ENCODE measurements around the gene ACY1. TPM values are rescaled to one million over a fixed set of nuclear protein-coding genes. Genes with fewer than 3 reads are reported as not detected.

Gene ACY1
- 112 and 113 TPM in 2 replicates for total RNA-seq (2016; rRNA removed; fragmentation: Illumina TruSeq; extraction: Trizol)
- 24.7 and 29.0 TPM in 2 replicates for total RNA-seq (2016; cell fraction: cytosol; rRNA removed; fragmentation: Illumina TruSeq; extraction: Trizol; ENCODE audit: low read depth)
- 100 and 107 TPM in 2 replicates for total RNA-seq (2016; cell fraction: insoluble cytoplasmic fraction; rRNA removed; fragmentation: Illumina TruSeq; extraction: Trizol)
- total RNA-seq (2016; cell fraction: membrane; rRNA removed; fragmentation: Illumina TruSeq; extraction: Trizol): 29.7 and 29.8 TPM in 2 replicates
- total RNA-seq (2016; cell fraction: nucleus; rRNA removed; fragmentation: Illumina TruSeq; extraction: Trizol): 46.2 and 55.9 TPM in 2 replicates
- polyA plus RNA-seq (2011; rRNA removed): 162 and 166 TPM in 2 replicates
- polyA plus RNA-seq (2011; cell fraction: cytosol; rRNA removed): 122 and 222 TPM in 2 replicates
- polyA plus RNA-seq (2011; cell fraction: nucleus; rRNA removed): 380 and 387 TPM in 2 replicates
- 89.1 and 116 TPM in 2 replicates for polyA plus RNA-seq (2012)
- 18.6 and 25.0 TPM in 2 replicates for polyA plus RNA-seq (2016; cell fraction: cytosol; fragmentation: Illumina TruSeq; extraction: Trizol; ENCODE audit: low read depth)
- 101 and 119 TPM in 2 replicates for polyA plus RNA-seq (2016; cell fraction: insoluble cytoplasmic fraction; fragmentation: Illumina TruSeq; extraction: Trizol; ENCODE audit: low read depth)
- polyA plus RNA-seq (2016; cell fraction: membrane; fragmentation: Illumina TruSeq; extraction: Trizol; ENCODE audit: low read depth): 26.8 and 28.5 TPM in 2 replicates
- 112 and 117 TPM in 2 replicates for polyA plus RNA-seq (2016; cell fraction: nucleus; fragmentation: Illumina TruSeq; extraction: Trizol; ENCODE audit: insufficient read depth, low read depth)
- 110 and 460 TPM in 2 replicates for polyA minus RNA-seq (2011; rRNA and poly(A)+ RNA removed; ENCODE audit: low replicate concordance)
- polyA minus RNA-seq (2011; cell fraction: cytosol; rRNA and poly(A)+ RNA removed): 133 and 142 TPM in 2 replicates
- 75.1 and 77.0 TPM in 2 replicates for polyA minus RNA-seq (2011; cell fraction: nucleus; rRNA and poly(A)+ RNA removed)
- Bru-seq, nascent RNA: percentile 83 among the genes with signal in this experiment
- percentile 80 among the genes with signal in this experiment for BruChase-seq, experiment 1, labeled RNA remaining after a 6-hour chase
- BruChase-seq, experiment 2, labeled RNA remaining after a 2-hour chase: percentile 69 among the genes with signal in this experiment
- long read RNA-seq, experiment 1, transcript ACY1-215 (15 exons, 1,684 nt): major isoform, 151 of 171 reads
- long read RNA-seq, experiment 1, partial matches to known transcripts: 2 of 171 reads
- long read RNA-seq, experiment 1, other reads (novel, unspliced or antisense): 9 of 171 reads
- long read RNA-seq, experiment 2, transcript ACY1-215 (15 exons, 1,684 nt): major isoform, 112 of 138 reads
- long read RNA-seq, experiment 2, partial matches to known transcripts: 0 of 138 reads
- long read RNA-seq, experiment 2, other reads (novel, unspliced or antisense): 13 of 138 reads

DNA sequence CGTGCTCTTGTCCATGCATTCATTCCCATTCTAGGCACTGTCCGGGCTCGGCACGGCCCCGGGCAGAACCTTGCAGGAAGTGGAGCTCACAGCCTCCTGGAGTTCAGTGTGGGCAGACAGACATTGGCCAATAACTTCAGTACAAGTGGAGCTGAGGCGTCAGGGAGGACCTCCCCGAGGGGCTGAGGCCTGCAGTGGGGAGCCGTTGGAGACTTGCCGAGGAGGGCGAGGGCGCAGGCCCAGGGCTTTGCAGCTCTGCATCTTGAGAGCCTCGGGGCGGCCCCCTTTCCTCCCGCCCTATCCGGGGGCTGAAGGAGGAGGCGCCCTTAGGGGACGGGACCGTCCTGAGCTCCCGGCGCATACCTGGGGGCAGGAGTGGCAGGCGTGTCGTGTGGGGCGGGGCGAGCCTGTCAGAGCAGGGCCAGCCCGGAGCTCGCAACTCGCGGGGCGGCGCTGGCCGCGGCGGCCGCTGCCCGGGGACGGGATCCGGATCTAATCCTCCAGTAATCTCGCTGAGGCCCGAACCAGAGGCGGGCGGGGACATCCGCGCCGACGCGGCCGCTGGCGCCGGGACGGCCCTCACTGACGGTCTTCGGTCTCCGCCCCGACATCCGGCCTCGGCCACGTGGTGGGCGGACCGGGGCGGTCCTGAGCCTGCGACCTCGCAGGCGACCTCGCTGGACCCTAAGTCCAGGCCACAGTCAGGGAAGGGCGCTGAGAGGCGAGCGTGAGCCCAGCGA is at the start of gene ACY1:
Gene ACY1 (plus strand): TSS at position 698 of the 740 bp plus-strand sequence. CDS start 530 bp downstream, outside the sequence.
- DNase-seq (ENCODE audit: low spot score) (peak; percentile 87), FAIRE-seq (peak; percentile 18), ATAC-seq (peak; percentile 80)
- no peaks in the 10 kb centered on the region for H3K9me3 ChIP-seq (ENCODE audit: low read length)
- H3K79me2 ChIP-seq (ENCODE audit: insufficient read depth, low read length): peaks cover 17% of the 10 kb centered on the region
- no peaks in the 10 kb centered on the region for H4K20me1 ChIP-seq (ENCODE audit: insufficient read depth, low read length)
- peak within 1 kb of the TSS; percentile 94 for H3K27ac ChIP-seq (ENCODE audit: extremely low read length, insufficient read depth, low read length)
- peak within 1 kb of the TSS; percentile 89 for H3K9ac ChIP-seq (ENCODE audit: insufficient read depth, low read depth, low read length)
- intact Hi-C loops (cut with micrococcal nuclease; ENCODE audit: unreplicated experiment): loop anchor here (2.0 kb wide), 1 partner anchor 40 kb away; the partner anchor contains the start of gene PARP3
- H2AFZ ChIP-seq (ENCODE audit: low read length): no peak within 1 kb of the TSS
- peak within 1 kb of the TSS; percentile 70 to 83 (median 73) for H3K4me3 ChIP-seq (replicated peaks in 1 of 3; ENCODE audit: insufficient read depth in 1 of 3, low read depth in 2 of 3, low read length in 3 of 3)
- no TSS peak for BruUV-seq (replicated peaks)
- H3K27me3 ChIP-seq (ENCODE audit: control insufficient read depth in 1 of 2, insufficient read depth in 2 of 2, low read length in 2 of 2): no peaks in the 10 kb centered on the region
- CTCF ChIA-PET (ENCODE audit: low intra/inter-chr PET ratio, low total read pairs): interaction anchor here (2.2 to 2.6 kb wide), 2 partner anchors 9 to 41 kb away, joined by 12 to 19 read pairs; partner anchors contain the start of genes ABHD14B, PARP3 and RRP9
- peak within 1 kb of the TSS; percentile 98 for H3K4me2 ChIP-seq (ENCODE audit: low read depth, low read length)
- peaks cover 51% of the 10 kb centered on the region for H3K4me1 ChIP-seq (ENCODE audit: insufficient read depth, low read length)
- POLR2A ChIA-PET: interaction anchor here (0.8 to 6.4 kb wide), 15 partner anchors 9 to 484 kb away, joined by 3 to 187 read pairs (median 6); partner anchors contain the start of genes ABHD14A, ABHD14B, PARP3 and PCBP4
- H3K36me3 ChIP-seq (replicated peaks in 1 of 2; ENCODE audit: control insufficient read depth in 1 of 2, insufficient read depth in 2 of 2, low read length in 2 of 2): no peaks in the 10 kb centered on the region; a peak in 1 of 5 replicates
- in situ Hi-C loops (cut with HindIII; ENCODE audit: extremely low pct_ligation_motif_present, low pct_unique_long_range_greater_than_20kb): no loop called here
- 1% methylated on average over 6 of the region's 68 CpGs for WGBS (ENCODE audit: low lambda C conversion rate)
- TF ChIP-seq NR2F6 (IDR thresholded peaks at IDR 0.05) (peak; percentile 78), NR2F6 (CRISPR knock-in tag; IDR thresholded peaks at IDR 0.05) (peak; percentile 97), ZNF644 (CRISPR knock-in tag; IDR thresholded peaks at IDR 0.05; ENCODE audit: low read depth) (no peak), SPEN (CRISPR knock-in tag; IDR thresholded peaks at IDR 0.05; ENCODE audit: low read depth) (peak; percentile 97), NCOA1 (CRISPR knock-in tag; IDR thresholded peaks at IDR 0.05) (no peak), PAWR (CRISPR knock-in tag; IDR thresholded peaks at IDR 0.05; ENCODE audit: borderline replicate concordance) (no peak), ZNF460 (CRISPR knock-in tag; IDR thresholded peaks at IDR 0.05; ENCODE audit: borderline replicate concordance) (no peak; the same call in 1 of the 2 replicates), AGO1 (IDR thresholded peaks at IDR 0.05; ENCODE audit: low read depth, low read length, poor library complexity, severe bottlenecking) (peak; percentile 32), IRF2 (CRISPR knock-in tag; IDR thresholded peaks at IDR 0.05) (peak; percentile 69), ZNF10 (CRISPR knock-in tag; IDR thresholded peaks at IDR 0.05; ENCODE audit: borderline replicate concordance, low read depth) (no peak), POLR2A (IDR thresholded peaks at IDR 0.05; ENCODE audit: insufficient read depth in 1 of 2, low read depth in 2 of 2, low read length in 2 of 2) (no peak; a peak in 1 of 4 replicates)
- TF ChIP-seq, protein P1, sequence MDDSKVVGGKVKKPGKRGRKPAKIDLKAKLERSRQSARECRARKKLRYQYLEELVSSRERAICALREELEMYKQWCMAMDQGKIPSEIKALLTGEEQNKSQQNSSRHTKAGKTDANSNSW (CRISPR knock-in tag; IDR thresholded peaks at IDR 0.05; ENCODE audit: borderline replicate concordance): 0 out of 2 replicates have a peak, but pooled peaks have one; percentile 54
- TF ChIP-seq, protein P2, sequence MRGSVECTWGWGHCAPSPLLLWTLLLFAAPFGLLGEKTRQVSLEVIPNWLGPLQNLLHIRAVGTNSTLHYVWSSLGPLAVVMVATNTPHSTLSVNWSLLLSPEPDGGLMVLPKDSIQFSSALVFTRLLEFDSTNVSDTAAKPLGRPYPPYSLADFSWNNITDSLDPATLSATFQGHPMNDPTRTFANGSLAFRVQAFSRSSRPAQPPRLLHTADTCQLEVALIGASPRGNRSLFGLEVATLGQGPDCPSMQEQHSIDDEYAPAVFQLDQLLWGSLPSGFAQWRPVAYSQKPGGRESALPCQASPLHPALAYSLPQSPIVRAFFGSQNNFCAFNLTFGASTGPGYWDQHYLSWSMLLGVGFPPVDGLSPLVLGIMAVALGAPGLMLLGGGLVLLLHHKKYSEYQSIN (CRISPR knock-in tag; IDR thresholded peaks at IDR 0.05; ENCODE audit: borderline replicate concordance): no peak
- TF ChIP-seq, protein P3, sequence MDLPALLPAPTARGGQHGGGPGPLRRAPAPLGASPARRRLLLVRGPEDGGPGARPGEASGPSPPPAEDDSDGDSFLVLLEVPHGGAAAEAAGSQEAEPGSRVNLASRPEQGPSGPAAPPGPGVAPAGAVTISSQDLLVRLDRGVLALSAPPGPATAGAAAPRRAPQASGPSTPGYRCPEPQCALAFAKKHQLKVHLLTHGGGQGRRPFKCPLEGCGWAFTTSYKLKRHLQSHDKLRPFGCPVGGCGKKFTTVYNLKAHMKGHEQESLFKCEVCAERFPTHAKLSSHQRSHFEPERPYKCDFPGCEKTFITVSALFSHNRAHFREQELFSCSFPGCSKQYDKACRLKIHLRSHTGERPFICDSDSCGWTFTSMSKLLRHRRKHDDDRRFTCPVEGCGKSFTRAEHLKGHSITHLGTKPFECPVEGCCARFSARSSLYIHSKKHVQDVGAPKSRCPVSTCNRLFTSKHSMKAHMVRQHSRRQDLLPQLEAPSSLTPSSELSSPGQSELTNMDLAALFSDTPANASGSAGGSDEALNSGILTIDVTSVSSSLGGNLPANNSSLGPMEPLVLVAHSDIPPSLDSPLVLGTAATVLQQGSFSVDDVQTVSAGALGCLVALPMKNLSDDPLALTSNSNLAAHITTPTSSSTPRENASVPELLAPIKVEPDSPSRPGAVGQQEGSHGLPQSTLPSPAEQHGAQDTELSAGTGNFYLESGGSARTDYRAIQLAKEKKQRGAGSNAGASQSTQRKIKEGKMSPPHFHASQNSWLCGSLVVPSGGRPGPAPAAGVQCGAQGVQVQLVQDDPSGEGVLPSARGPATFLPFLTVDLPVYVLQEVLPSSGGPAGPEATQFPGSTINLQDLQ (CRISPR knock-in tag; IDR thresholded peaks at IDR 0.05): no peak

Measured in HepG2 (cell line).